C4-2B (cell line): ENCODE measurements around the gene OSBP2.

ENCODE experiments used
- CTCF ChIP-seq: fragments of 450-650 bp; conservative IDR thresholded peaks from 2 replicates; pipeline ENCODE4 v1.5.1; 2017; ENCODE audit warnings: mild to moderate bottlenecking
- ZFX ChIP-seq: fragments of 450-650 bp; IDR thresholded peaks from 2 replicates; pipeline ENCODE4 v1.6.1; 2017

GRCh38 chr22:30876915-30877553, 182.4 kb downstream of the OSBP2 start:
- TF ChIP-seq CTCF: no peak
- no peak for TF ChIP-seq ZFX
